GM20431 (cell line): ENCODE results near the gene ZNF226.
"Not testable (repeated sequence)": the region's sequence is repeated elsewhere in the genome, so short reads cannot be mapped to it uniquely, and the experiment has no call there.

Experiments
- in situ Hi-C: fragments of 300-500 bp; cut with MseI, MboI; formaldehyde crosslinking; loops from one replicate; pipeline ENCODE4 v1.15.0; 2020; ENCODE audit warnings: low sequenced_read_pairs; ENCODE audit not compliant: unreplicated experiment

Gene ZNF226

GRCh38 chr19:44164673-44165512 is at the start of gene ZNF226:
TSS of gene ZNF226 (plus strand) at chr19:44165100. CDS start at chr19:44170081, 4,981 bp downstream.
- in situ Hi-C loops, result no loop called here

- in situ Hi-C loops, result not testable (repeated sequence)
Observed at GRCh38 chr19:44121162-44121561, 43.7 kb upstream of the ZNF226 start.

- in situ Hi-C loops, result no loop called here
Observed at GRCh38 chr19:44131955-44132354, 32.9 kb upstream of the ZNF226 start.

GRCh38 chr19:44141191-44142058 is 23.5 kb upstream of the ZNF226 start, which contains the start of gene ZNF234:
TSS of gene ZNF234 (plus strand) at chr19:44141554. CDS start at chr19:44144633, 3,079 bp downstream.
- in situ Hi-C loops, result no loop called here

GRCh38 chr19:44142059-44142433 is 22.9 kb upstream of the ZNF226 start:
- in situ Hi-C loops, result no loop called here

GRCh38 chr19:44149776-44150175 is 15.1 kb upstream of the ZNF226 start:
- in situ Hi-C loops, result no loop called here

- in situ Hi-C loops, result no loop called here
Observed at GRCh38 chr19:44151491-44151890, 13.4 kb upstream of the ZNF226 start.

- in situ Hi-C loops, result no loop called here
Observed at GRCh38 chr19:44156475-44156874, 8.4 kb upstream of the ZNF226 start.

- in situ Hi-C loops, result no loop called here
Observed at GRCh38 chr19:44163789-44164188, 1.1 kb upstream of the ZNF226 start.

- in situ Hi-C loops, result no loop called here
Observed at GRCh38 chr19:44164327-44164672, 600 bp upstream of the ZNF226 start.

- in situ Hi-C loops, result not testable (repeated sequence)
Observed at GRCh38 chr19:44170660-44171059, 5.8 kb downstream of the ZNF226 start.

GRCh38 chr19:44176590-44176989 is 11.7 kb downstream of the ZNF226 start:
- in situ Hi-C loops, result no loop called here

- in situ Hi-C loops, result no loop called here
Observed at GRCh38 chr19:44180968-44181367, 16.1 kb downstream of the ZNF226 start.

- in situ Hi-C loops, result no loop called here
Observed at GRCh38 chr19:44182145-44182544, 17.2 kb downstream of the ZNF226 start.

GRCh38 chr19:44190020-44190419 is 25.1 kb downstream of the ZNF226 start:
- in situ Hi-C loops, result no loop called here

- in situ Hi-C loops, result no loop called here
Observed at GRCh38 chr19:44192127-44192526, 27.2 kb downstream of the ZNF226 start.

GRCh38 chr19:44196772-44197171 is 31.9 kb downstream of the ZNF226 start:
- in situ Hi-C loops, result no loop called here

GRCh38 chr19:44202470-44202869 is 37.6 kb downstream of the ZNF226 start:
- in situ Hi-C loops, result no loop called here

GRCh38 chr19:44202974-44203373 is 38.1 kb downstream of the ZNF226 start:
- in situ Hi-C loops, result no loop called here

GRCh38 chr19:44203877-44204276 is 39.0 kb downstream of the ZNF226 start:
- in situ Hi-C loops, result not testable (repeated sequence)

- in situ Hi-C loops, result no loop called here
Observed at GRCh38 chr19:44204772-44205171, 39.9 kb downstream of the ZNF226 start.
